ENCODE results near the gene S100A2.

GRCh38 chr1:153610334-153610733 is 44.7 kb upstream of the S100A2 start:
- TF ChIP-seq CTCF (conservative IDR thresholded peaks at IDR 0.05), result no peak
- TF ChIP-seq ZFX (IDR thresholded peaks at IDR 0.05), result no peak
